Measurements from ENCODE around the gene ARMC12.
"Not testable (repeated sequence)": the region's sequence is repeated elsewhere in the genome, so short reads cannot be mapped to it uniquely, and the experiment has no call there.

ARMC12 gene

GRCh38 chr6:35719404-35719829, 17.4 kb upstream of the ARMC12 start:
- DNase-seq = no peak

GRCh38 chr6:35719830-35720733, 16.8 kb upstream of the ARMC12 start:
- peak in 1 of 2 donors; percentile 47 for DNase-seq

- no peak for DNase-seq
These were observed 14.6 kb upstream of the ARMC12 start for GRCh38 chr6:35722121-35722761.

- DNase-seq = no peak
These were observed 13.2 kb upstream of the ARMC12 start for GRCh38 chr6:35723587-35723986.

GRCh38 chr6:35724059-35724458, 12.8 kb upstream of the ARMC12 start:
- DNase-seq = no peak

- no peak for DNase-seq
These were observed 12.4 kb upstream of the ARMC12 start for GRCh38 chr6:35724471-35724870.

GRCh38 chr6:35725081-35725708, 11.6 kb upstream of the ARMC12 start:
- DNase-seq = no peak

GRCh38 chr6:35725721-35726438, 11.0 kb upstream of the ARMC12 start:
- no peak for DNase-seq

- DNase-seq = peak in 1 of 2 donors; percentile 53
These were observed 9.4 kb upstream of the ARMC12 start for GRCh38 chr6:35727231-35727934.

GRCh38 chr6:35727935-35728682, 8.7 kb upstream of the ARMC12 start:
- peak; percentile 77 to 84 for DNase-seq

- DNase-seq = peak; percentile 35 to 38
These were observed 7.9 kb upstream of the ARMC12 start for GRCh38 chr6:35728683-35729678.

GRCh38 chr6:35729722-35730121, 7.1 kb upstream of the ARMC12 start:
- DNase-seq = no peak

GRCh38 chr6:35730745-35731413, 6.0 kb upstream of the ARMC12 start:
- no peak for DNase-seq

GRCh38 chr6:35731414-35731735, 5.5 kb upstream of the ARMC12 start:
- DNase-seq = peak; percentile 90 to 98

GRCh38 chr6:35731736-35732532, 4.9 kb upstream of the ARMC12 start:
- peak; percentile 95 to 96 for DNase-seq

- no peak for DNase-seq
These were observed 3.2 kb upstream of the ARMC12 start for GRCh38 chr6:35733633-35734032.

GRCh38 chr6:35734319-35734718, 2.5 kb upstream of the ARMC12 start:
- DNase-seq = not testable (repeated sequence)

- DNase-seq = no peak
These were observed 1.4 kb upstream of the ARMC12 start for GRCh38 chr6:35735452-35735851.

All from stimulated activated CD4-positive, alpha-beta T cell treated with anti-CD3 and anti-CD28 coated beads, Interleukin-2, amount 100 ng/mL, for 24 hours (primary cell).